Epithelial cell of esophagus (primary cell): ENCODE data around the gene NEU1.
"Not testable (repeated sequence)": the region's sequence is repeated elsewhere in the genome, so short reads cannot be mapped to it uniquely, and the experiment has no call there.

Experiments
- DNase-seq: peaks from one replicate; pipeline ENCODE4 v3.0.0; 2010; ENCODE audit warnings: low read depth
- H3K4me3 ChIP-seq: 2 replicates; pipeline ENCODE4 v1.5.1; 2011; ENCODE audit warnings: mild to moderate bottlenecking, low read length, control low read depth
- CTCF ChIP-seq: IDR thresholded peaks from 2 replicates; pipeline ENCODE4 v1.5.1; 2011; ENCODE audit warnings: low read depth, mild to moderate bottlenecking, low read length, control low read depth, inconsistent platforms; ENCODE audit not compliant: insufficient read depth; ENCODE audit errors: missing control alignments

The NEU1 gene

DNA sequence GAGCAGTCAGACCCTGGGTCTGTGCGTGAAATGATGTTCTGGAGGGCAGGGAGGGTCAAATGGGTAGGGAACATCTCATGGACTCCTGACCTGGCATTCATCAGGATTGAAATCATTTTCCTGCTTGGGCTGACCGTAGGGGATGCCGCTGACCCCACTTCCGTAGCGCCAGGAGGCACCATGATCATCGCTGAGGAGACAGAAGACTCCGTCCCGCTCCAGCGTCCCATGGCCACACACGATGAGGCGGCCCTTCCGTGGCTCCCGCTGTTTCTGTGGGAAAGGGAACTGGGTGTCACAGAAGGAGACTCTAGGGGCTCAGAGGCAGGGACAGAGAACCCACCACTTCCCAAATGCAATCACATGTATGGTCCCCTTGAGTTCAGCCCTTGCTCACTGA lies 2.3 kb downstream of the NEU1 start:
- no peak for DNase-seq
- TF ChIP-seq CTCF: no peak
- no peak overlapping the region for H3K4me3 ChIP-seq

DNA sequence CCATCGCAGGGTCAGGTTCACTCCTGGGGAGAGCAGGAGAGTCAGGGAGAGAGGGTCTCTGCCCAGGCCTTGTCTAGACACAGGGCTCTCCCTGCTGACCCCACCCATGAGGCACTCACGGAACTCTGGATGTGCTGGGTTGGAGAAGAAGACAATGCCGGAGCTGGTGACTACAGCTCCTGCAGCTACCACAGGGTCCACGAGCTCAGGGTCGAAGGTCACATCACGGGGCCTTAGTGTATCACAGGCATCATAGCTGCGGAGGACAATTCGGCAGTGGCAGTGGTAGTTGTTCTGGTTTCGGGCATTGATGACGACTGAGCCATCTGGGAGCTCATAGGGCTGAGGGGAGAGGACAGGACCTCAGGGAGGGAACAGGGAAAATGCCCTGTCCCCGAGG lies 2.7 kb downstream of the NEU1 start:
- H3K4me3 ChIP-seq: no peak overlapping the region
- no peak for DNase-seq

DNA sequence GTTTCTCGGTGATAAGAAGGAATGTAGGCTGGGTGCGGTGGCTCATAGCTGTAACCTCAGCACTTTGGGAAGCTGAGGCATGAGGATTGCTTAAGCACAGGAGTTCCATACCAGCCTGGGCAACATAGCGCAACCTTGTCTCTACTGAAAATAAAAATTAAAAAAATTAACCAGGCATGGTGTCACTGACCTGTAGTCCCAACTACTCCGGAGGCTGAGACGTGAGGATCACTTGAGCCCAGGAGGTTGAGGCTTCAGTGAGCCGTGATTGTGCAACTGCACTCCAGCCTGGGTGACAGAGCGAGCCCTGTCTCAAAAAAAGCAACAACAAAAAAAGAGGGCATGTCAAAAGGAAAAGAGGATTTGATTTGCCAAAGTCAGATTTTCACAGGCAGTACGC lies 3.9 kb downstream of the NEU1 start:
- no peak for DNase-seq
- TF ChIP-seq CTCF: no peak
- no peak overlapping the region for H3K4me3 ChIP-seq

More for the DNA sequence above, 2.7 kb downstream of the NEU1 start:
- no peak for TF ChIP-seq CTCF

DNA sequence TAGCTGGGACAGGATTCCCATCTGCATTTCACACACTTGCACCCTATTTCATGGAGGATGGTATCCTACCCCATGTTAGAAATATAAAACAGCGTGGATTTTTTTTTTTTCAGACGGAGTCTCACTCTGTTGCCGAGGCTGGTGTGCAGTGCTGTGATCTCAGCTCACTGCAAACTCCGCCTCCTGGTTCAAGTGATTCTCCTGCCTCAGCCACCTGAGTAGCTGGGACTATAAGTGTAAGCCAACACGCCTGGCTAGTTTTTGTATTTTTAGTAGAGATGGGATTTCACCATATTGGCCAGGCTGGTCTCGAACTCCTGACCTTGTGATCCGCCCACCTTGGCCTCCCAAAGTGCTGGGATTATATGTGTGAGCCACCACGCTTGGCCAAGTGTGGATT lies 4.8 kb downstream of the NEU1 start:
- DNase-seq, H3K4me3 ChIP-seq: not testable (repeated sequence)

GRCh38 chr6:31851980-31852718 lies 10.5 kb downstream of the NEU1 start:
- DNase-seq, H3K4me3 ChIP-seq: not testable (repeated sequence)

DNA sequence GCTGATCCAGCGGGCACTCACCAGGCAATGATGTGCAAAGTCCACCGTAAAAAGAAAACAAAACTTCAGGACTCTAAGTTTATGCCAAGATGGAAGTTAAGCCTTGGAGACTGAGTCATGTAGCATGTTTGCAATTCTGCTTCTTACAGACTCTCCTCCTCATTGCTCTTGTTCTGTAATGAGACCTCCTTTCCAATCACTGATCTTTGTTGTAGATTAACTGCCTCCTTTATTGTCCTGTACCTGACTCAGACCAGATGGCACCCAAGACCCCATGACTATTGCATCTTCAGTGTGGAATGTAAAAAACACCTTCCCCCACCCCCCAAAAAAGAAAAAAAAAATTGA lies 11.2 kb downstream of the NEU1 start:
- no peak for TF ChIP-seq CTCF
- DNase-seq: no peak
- H3K4me3 ChIP-seq: no peak overlapping the region

- no peak overlapping the region for H3K4me3 ChIP-seq
- TF ChIP-seq CTCF: no peak
- no peak for DNase-seq
Measured at GRCh38 chr6:31850765-31851484, 11.7 kb downstream of the NEU1 start.
